DMS114 treated with DMSO at 0.1 percent for 48 hours (cell line): ENCODE measurements around the gene SIK2.

ENCODE experiments used
- DNase-seq: peaks from one replicate; lab custom pipeline; 2025; ENCODE audit not compliant: unreplicated experiment; lab: John Stamatoyannopoulos, UW

The SIK2 gene

GRCh38 chr11:111601979-111602864 lies at the start of gene SIK2:
SIK2 (plus strand) TSS chr11:111602449; CDS start chr11:111602564, 115 bp downstream.
- peak; percentile 58 for DNase-seq

GRCh38 chr11:111554532-111554931 lies 47.7 kb upstream of the SIK2 start:
- DNase-seq: no peak

- no peak for DNase-seq
Observed at GRCh38 chr11:111555255-111555654, 47.0 kb upstream of the SIK2 start.

- DNase-seq: no peak
Observed at GRCh38 chr11:111557425-111558111, 44.7 kb upstream of the SIK2 start.

- no peak for DNase-seq
Observed at GRCh38 chr11:111559800-111560464, 42.3 kb upstream of the SIK2 start.

- DNase-seq: no peak
Observed at GRCh38 chr11:111560800-111561199, 41.4 kb upstream of the SIK2 start.

- DNase-seq: no peak
Observed at GRCh38 chr11:111561306-111561705, 40.9 kb upstream of the SIK2 start.

- DNase-seq: no peak
Observed at GRCh38 chr11:111561791-111562325, 40.4 kb upstream of the SIK2 start.

GRCh38 chr11:111562692-111563389 lies 39.4 kb upstream of the SIK2 start:
- no peak for DNase-seq

GRCh38 chr11:111565114-111565720 lies 37.0 kb upstream of the SIK2 start:
- DNase-seq: peak; percentile 14

GRCh38 chr11:111566324-111566723 lies 35.9 kb upstream of the SIK2 start:
- DNase-seq: no peak

GRCh38 chr11:111569476-111569875 lies 32.8 kb upstream of the SIK2 start:
- DNase-seq: no peak

- no peak for DNase-seq
Observed at GRCh38 chr11:111570796-111571195, 31.5 kb upstream of the SIK2 start.

GRCh38 chr11:111571829-111572501 lies 30.3 kb upstream of the SIK2 start:
- no peak for DNase-seq

GRCh38 chr11:111572581-111572980 lies 29.7 kb upstream of the SIK2 start:
- DNase-seq: no peak

GRCh38 chr11:111573821-111574249 lies 28.4 kb upstream of the SIK2 start:
- no peak for DNase-seq

GRCh38 chr11:111574373-111575225 lies 27.6 kb upstream of the SIK2 start:
- DNase-seq: no peak

- DNase-seq: no peak
Observed at GRCh38 chr11:111575740-111576139, 26.5 kb upstream of the SIK2 start.

- DNase-seq: no peak
Observed at GRCh38 chr11:111577821-111578220, 24.4 kb upstream of the SIK2 start.
